ENCODE results near the gene HM13. TPM values are rescaled to one million over a fixed set of nuclear protein-coding genes. Genes with fewer than 3 reads are reported as not detected.
"Not testable (repeated sequence)": the region's sequence is repeated elsewhere in the genome, so short reads cannot be mapped to it uniquely, and the experiment has no call there.

The HM13 gene
- total RNA-seq, 2 donors from 2014 or later, result 108 to 124 TPM

DNA sequence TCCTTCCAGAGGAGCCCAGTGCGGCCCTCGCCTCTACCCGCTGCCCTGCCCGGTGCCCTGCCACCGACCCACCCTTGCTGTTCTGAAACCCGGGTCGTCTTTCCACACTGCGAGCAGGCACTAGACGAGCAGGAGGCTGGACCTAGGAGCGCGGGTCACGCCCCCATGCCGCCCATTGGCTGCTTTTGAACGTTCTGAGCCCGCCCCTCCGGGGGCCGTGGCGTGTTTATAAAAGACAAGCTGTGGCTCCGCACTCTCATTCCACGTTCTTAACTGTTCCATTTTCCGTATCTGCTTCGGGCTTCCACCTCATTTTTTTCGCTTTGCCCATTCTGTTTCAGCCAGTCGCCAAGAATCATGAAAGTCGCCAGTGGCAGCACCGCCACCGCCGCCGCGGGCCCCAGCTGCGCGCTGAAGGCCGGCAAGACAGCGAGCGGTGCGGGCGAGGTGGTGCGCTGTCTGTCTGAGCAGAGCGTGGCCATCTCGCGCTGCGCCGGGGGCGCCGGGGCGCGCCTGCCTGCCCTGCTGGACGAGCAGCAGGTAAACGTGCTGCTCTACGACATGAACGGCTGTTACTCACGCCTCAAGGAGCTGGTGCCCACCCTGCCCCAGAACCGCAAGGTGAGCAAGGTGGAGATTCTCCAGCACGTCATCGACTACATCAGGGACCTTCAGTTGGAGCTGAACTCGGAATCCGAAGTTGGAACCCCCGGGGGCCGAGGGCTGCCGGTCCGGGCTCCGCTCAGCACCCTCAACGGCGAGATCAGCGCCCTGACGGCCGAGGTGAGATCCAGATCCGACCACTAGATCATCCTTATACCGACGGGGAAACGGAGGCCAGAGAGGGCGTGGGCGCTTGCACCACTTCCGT is 91.0 kb downstream of the HM13 start, which contains the start of gene ID1:
Gene ID1, plus strand, starts transcription at position 259 of the 871 bp plus-strand sequence. Its CDS starts 99 bp downstream, at position 358.
- Mint-ChIP-seq H3K36me3 (peaks cover 0 to 9% of the 10 kb centered on the region in 2 donors), H3K27ac (peak within 1 kb of the TSS; percentile 73 to 77), H3K9me3 (no peaks in the 10 kb centered on the region)
- peak; percentile 80 to 83 for ATAC-seq
- DNase-seq (ENCODE audit: low spot score in 2 of 2), result peak; percentile 87

DNA sequence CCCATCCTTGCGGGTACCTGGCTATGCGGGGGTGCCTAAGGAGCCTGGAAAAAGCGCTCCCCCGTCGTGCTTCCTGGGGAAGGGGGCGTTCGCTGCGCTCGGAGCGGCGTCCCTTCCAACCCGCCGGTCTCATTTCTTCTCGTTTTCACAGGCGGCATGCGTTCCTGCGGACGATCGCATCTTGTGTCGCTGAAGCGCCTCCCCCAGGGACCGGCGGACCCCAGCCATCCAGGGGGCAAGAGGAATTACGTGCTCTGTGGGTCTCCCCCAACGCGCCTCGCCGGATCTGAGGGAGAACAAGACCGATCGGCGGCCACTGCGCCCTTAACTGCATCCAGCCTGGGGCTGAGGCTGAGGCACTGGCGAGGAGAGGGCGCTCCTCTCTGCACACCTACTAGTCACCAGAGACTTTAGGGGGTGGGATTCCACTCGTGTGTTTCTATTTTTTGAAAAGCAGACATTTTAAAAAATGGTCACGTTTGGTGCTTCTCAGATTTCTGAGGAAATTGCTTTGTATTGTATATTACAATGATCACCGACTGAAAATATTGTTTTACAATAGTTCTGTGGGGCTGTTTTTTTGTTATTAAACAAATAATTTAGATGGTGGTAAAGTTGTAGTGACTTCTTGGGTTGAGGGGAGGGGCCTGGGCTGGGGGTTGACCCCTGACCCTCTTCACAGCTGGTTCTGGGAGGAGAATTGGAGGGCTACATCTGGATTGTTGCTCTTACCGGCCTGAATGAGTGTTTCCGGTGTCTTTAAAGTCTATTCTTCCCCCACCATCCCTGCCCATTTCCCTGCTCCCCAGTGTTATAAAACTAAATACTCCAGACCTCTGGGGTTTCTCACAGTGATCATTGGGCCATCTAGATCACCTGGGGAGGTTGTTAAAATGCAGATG is 91.9 kb downstream of the HM13 start:
- peak in 1 of 2 donors; percentile 19 for DNase-seq (ENCODE audit: low spot score in 2 of 2)
- no peak for ATAC-seq
- Mint-ChIP-seq H3K36me3 (peaks cover 0 to 9% of the 10 kb centered on the region in 2 donors), H3K27ac (peak overlapping the region in 1 of 2 donors; percentile 73), H3K9me3 (no peaks in the 10 kb centered on the region)

DNA sequence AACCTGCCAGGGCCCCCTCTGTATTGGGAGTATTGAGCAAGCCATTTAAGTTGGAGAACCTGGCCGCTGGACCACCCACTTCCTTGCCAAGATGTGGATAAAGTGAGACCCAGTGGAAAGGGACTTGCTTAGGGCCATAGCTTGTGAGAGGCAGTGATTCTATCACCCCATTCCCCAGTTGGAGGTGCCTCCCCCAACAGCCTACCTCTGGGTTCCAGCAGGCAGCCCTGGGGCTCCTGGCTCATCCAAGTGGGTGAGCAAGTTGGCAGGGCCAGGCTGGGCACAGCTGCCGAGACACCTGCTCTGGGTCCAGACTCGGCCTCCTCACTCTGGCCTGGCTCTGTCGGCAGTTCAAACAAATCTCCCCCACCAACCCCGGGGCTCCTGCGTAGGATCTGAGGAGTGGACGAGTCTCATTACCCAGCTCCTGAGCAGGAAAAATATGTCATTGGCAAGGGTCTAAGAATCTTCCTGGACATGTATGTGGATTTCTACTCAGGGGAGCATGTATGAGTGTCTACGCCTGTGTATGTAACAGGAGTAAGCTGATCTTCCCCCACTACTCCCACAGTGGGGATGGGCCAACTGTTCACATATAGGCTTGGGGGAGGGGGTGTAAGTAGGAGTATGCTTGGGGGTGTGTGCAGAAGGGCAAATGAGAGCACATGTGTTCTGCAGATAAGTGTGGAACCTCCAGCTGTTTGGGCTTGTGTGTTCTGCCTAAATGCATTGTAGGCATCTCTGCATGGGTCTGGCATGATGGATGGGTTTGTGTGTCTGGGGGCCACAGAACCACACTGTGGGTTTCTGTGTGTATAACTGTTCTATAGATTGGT is 92.8 kb downstream of the HM13 start:
- no peak for DNase-seq (ENCODE audit: low spot score in 2 of 2)
- Mint-ChIP-seq H3K9me3 (no peaks in the 10 kb centered on the region), H3K27ac (no peak overlapping the region), H3K36me3 (peaks cover 0 to 9% of the 10 kb centered on the region in 2 donors)
- ATAC-seq, result no peak

DNA sequence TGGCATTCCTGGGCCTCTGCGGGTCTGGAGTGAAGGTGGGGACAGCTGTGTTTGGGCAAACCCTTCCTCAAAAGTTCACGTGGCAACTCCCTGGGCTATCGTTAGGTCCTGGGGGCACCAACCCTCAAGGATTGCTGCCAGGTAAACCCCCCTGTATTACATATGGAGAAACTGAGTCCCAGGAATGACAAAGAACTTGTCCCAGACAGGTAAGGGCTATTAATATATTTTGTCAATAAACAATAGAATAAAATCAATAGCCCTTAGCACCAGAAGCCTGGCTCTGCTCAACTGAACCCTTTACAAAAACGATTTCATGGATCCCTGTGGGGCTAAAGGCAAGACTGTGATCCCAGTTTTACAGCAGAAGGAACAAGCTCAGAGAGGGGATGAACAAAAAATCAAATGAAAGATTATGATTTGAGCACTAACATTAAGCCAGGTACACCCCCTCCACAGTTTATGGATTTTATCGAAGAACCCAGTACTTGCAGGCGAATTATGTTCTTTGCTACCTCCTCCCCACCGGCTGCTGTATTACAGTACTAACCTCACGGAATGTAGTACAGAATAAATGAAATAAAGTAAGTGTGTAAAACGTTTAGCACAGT is 93.5 kb downstream of the HM13 start:
- Mint-ChIP-seq H3K27ac (no peak overlapping the region), H3K9me3 (no peaks in the 10 kb centered on the region), H3K36me3 (peaks cover 0 to 9% of the 10 kb centered on the region in 2 donors)
- ATAC-seq (no peak), DNase-seq (ENCODE audit: low spot score in 2 of 2) (no peak)

DNA sequence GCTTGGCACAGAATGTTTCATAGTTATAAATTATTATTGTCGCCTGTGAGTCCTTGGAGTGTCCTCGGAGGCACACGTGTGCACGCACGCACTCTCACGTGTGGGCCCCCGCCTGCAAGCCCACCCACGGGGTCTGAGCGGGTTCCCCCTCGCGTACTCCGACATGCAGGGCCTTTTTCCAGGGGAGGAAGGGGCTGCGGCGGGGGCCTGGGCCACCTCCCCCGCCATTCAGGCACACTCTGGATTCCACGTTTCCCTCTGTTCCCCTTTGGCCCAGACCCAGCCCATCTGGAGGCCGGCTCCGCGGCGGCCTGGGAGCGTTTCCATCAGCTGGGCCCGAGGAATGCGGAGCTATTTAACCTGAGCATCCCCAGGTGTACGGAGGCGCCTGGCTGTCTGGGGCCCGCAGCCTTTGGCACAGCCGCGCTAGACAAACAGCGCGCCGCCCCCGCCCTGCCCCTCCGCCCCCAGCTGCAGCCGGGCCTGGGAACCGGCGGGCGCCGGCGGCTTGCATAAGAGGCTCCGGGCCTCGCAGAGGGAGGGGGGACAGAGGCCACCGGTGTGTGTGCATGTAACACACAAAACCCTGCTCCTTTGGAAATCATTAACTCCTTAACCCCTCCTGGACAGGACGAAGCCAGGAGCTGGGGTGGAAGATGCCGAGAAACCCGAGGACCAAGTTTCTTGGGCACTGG is 94.2 kb downstream of the HM13 start:
- no peak for DNase-seq (ENCODE audit: low spot score in 2 of 2)
- no peak overlapping the region for H3K27ac Mint-ChIP-seq
- peaks cover 0 to 9% of the 10 kb centered on the region in 2 donors for H3K36me3 Mint-ChIP-seq
- no peaks in the 10 kb centered on the region for H3K9me3 Mint-ChIP-seq
- ATAC-seq, result no peak

DNA sequence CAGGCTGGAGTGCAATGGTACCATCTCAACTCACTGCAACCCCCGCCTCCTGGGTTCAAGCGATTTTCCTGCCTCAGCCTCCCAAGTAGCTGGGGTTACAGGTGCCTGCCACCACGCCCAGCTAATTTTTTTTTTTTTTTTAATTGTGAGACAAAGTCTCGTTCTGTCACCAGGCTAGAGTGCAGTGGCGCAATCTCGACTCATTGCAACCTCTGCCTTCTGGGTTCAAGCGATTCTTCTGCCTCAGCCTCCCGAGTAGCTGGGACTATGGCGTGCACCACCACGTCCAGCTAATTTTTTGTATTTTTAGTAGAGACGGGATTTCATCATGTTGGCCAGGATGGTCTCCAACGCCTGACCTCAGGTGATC is 98.0 kb downstream of the HM13 start:
- H3K36me3 Mint-ChIP-seq; H3K9me3 Mint-ChIP-seq; H3K27ac Mint-ChIP-seq; DNase-seq (ENCODE audit: low spot score in 2 of 2); ATAC-seq: not testable (repeated sequence)

DNA sequence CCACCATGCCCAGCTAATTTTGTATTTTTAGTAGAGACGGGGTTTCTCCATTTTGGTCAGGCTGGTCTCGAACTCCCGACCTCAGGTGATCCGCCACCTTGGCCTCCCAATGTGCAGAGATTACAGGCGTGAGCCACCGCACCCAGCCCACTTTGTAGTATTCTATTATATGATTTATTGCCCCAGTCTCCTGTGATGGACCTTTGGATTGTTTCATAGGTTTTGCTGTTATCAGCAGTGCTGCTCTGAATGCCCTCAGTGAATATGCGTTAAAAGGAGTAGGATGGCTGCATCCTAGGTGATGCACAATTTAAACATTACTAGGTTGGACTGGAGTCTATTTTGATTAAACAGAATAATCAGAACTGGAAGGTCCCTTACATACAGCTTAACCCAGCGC is 101.2 kb downstream of the HM13 start:
- ATAC-seq (no peak), DNase-seq (ENCODE audit: low spot score in 2 of 2) (no peak)
- H3K36me3 Mint-ChIP-seq, result no peaks in the 10 kb centered on the region
- no peaks in the 10 kb centered on the region for H3K9me3 Mint-ChIP-seq
- no peak overlapping the region for H3K27ac Mint-ChIP-seq

DNA sequence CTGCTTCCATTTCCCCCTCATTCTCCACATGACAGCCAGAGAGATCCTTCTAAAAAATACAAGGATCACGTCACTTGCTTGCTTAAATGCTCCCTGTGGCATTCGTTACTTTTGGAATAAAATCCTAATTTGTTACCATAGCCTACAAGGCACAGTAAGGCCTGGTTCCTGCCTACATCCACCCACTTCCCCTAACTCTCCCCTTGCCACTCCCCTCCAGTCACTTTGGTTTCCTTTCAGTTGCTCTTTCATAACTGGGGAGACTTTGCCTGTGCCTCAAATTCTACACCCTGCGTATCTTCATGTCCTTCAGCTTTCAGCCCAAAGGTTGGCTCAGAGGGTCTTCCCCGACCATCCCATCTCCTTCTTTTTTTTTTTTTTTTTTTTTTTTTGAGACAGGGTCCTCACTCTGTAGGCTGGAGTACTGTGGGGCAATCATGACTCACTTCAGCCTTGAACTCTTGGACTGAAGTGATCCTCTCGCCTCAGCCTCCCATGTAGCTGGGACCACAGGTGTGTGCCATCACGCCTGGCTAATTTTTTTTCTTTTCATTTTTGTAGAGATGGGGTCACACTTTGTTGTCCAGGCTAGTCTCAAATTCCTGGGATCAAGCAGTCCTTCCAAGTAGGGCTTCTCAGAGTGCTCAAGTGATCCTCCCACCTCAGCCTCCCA is 103.3 kb downstream of the HM13 start:
- no peak for ATAC-seq
- Mint-ChIP-seq H3K9me3 (no peaks in the 10 kb centered on the region), H3K27ac (peak overlapping the region in 1 of 2 donors; percentile 10), H3K36me3 (no peaks in the 10 kb centered on the region)
- no peak for DNase-seq (ENCODE audit: low spot score in 2 of 2)

Other genes starting within 250 kb of the HM13 start
- not detected for gene DEFB116, start 205.9 kb upstream of the HM13 start, total RNA-seq
- gene DEFB118, start 145.8 kb upstream of the HM13 start, total RNA-seq, result not detected
- not detected for gene DEFB119, start 123.9 kb upstream of the HM13 start, total RNA-seq
- not detected for gene DEFB121, start 108.2 kb upstream of the HM13 start, total RNA-seq
- gene DEFB123, start 73.8 kb upstream of the HM13 start, total RNA-seq, result not detected
- not detected for gene DEFB124, start 39.3 kb upstream of the HM13 start, total RNA-seq
- gene REM1, start 39.2 kb upstream of the HM13 start, total RNA-seq, result not detected
- 10 to 100 TPM in 1 of 2 donors, 1 to 10 TPM in 1; 1.4 to 19.4 TPM for gene ID1, start 90.8 kb downstream of the HM13 start, total RNA-seq
- gene COX4I2, start 123.5 kb downstream of the HM13 start, total RNA-seq, result not detected
- gene BCL2L1, start 208.4 kb downstream of the HM13 start, total RNA-seq, result 100 to 1,000 TPM in 1 of 2 donors, 10 to 100 TPM in 1; 86.6 to 143 TPM
- gene TPX2, start 224.8 kb downstream of the HM13 start, total RNA-seq, result 100 to 1,000 TPM; 123 to 215 TPM